WI38 (cell line): ENCODE data around the gene PEMT.
A peak's percentile ranks its signal among the peaks of the same experiment; 100 is the strongest.

Experiments used
- H3K4me3 ChIP-seq: 2 replicates; pipeline ENCODE4 v1.5.1; 2011; ENCODE audit warnings: low read depth, mild to moderate bottlenecking, control low read depth, low read length
- TF ChIP-seq, protein P1 (sequence below): IDR thresholded peaks from 2 replicates; pipeline ENCODE4 v1.5.1; 2012; ENCODE audit warnings: low read depth, mild to moderate bottlenecking, control low read depth, low read length

The PEMT gene

DNA sequence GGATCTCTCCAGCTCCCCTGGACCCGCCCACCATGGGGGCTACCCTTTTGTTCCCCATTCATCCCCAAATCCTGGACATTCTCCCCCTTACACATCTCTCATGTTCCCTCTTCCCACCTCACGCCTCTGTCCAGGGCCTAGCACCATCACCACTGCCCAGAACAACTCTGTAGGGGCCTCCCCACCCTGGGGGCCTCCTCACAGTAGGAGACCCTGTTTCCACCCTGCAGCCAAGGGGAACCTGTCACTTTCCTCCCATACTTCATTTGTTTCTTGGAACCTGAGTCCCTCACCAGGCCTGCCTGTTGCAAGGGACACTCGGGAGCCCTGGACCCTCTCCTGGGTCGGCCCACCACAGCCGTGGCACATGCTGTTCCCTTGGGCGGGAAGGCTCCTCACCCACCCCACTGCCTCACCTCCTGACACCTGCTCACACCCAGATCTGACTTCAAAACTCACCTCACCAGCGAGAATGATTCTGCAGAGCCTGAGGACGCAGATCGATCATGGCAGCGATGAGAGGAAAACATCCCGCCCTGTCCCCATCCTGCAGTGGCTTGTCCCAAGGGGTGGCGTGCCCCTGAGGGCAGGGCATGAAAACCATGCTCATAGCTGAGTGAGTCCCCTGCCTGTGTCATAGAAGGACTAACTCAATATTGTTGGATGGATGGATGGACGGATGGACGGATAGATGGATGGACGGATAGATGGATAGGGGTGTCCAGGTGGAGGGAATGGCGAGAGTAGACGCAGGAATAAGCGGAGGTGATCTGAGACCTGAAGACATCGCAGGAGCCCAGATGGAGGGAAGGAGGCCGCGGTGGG, 88.6 kb downstream of the PEMT start:
- TF ChIP-seq, protein P1, sequence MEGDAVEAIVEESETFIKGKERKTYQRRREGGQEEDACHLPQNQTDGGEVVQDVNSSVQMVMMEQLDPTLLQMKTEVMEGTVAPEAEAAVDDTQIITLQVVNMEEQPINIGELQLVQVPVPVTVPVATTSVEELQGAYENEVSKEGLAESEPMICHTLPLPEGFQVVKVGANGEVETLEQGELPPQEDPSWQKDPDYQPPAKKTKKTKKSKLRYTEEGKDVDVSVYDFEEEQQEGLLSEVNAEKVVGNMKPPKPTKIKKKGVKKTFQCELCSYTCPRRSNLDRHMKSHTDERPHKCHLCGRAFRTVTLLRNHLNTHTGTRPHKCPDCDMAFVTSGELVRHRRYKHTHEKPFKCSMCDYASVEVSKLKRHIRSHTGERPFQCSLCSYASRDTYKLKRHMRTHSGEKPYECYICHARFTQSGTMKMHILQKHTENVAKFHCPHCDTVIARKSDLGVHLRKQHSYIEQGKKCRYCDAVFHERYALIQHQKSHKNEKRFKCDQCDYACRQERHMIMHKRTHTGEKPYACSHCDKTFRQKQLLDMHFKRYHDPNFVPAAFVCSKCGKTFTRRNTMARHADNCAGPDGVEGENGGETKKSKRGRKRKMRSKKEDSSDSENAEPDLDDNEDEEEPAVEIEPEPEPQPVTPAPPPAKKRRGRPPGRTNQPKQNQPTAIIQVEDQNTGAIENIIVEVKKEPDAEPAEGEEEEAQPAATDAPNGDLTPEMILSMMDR = no peak
- H3K4me3 ChIP-seq = no peak overlapping the region

DNA sequence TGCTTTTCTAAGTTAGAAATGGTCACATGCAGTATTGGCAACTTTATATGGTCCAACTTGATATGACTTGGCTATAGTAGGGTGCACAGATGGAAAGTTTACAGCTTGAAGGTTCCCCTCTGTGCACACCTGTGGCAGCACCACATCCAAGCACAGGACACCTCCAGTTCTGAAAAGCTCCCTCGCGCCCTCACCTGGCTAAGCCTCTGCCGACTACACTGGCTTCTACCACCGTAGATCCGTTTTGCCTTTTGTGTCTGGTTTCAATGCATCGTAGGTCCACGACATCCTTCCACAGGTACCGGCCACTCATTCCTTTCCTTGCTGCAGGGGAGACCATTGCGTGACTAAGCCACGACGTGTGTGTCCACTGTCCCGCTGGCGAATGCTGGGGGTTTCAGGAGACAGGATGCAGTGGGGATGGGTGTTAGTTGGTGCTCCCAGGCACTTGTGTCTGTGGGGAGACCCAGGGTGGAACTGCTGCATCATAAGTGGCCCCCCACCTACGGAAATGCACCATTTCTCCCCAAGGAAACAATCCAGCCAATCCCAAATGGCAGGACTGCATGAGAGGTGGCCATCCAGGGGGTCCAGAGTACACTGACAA, 90.4 kb downstream of the PEMT start:
- TF ChIP-seq, protein P1 = no peak
- no peak overlapping the region for H3K4me3 ChIP-seq

DNA sequence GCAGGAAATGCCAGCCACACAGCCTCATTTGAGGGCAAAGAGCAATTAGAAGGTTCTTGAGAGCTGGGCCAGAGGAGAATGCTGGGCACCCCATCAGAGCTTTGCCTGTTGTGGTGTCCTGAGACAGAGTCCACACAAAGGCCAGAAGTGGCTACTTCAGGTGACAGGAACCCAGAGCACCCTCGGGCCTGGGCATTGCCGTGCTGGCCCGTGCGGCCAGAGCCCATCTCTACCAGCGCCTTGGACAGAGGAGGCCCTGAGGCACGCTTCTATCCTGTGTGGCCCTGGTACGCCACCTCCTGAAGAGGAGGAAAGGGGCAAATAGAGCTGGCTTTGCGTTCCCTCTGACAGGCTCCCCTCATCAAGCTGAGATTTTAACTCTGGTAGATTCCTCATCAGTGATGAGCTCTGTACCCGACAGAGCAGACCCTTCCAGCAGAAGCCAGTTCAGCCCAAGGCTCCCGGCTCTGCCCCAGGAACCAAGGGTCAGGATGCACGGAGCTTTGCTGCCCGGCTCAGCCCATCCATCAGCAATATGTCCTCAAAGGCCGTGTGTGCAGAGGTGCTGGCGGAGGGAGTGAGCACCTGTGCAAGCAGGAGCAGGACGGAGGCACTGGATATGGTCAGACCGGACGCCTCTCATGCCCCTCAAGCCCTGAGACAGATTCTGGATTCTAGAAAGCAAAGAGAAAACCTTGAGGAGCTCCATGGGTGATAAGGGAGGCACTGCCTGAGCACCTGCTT, 91.9 kb downstream of the PEMT start:
- H3K4me3 ChIP-seq = no peak overlapping the region
- TF ChIP-seq, protein P1 = no peak

DNA sequence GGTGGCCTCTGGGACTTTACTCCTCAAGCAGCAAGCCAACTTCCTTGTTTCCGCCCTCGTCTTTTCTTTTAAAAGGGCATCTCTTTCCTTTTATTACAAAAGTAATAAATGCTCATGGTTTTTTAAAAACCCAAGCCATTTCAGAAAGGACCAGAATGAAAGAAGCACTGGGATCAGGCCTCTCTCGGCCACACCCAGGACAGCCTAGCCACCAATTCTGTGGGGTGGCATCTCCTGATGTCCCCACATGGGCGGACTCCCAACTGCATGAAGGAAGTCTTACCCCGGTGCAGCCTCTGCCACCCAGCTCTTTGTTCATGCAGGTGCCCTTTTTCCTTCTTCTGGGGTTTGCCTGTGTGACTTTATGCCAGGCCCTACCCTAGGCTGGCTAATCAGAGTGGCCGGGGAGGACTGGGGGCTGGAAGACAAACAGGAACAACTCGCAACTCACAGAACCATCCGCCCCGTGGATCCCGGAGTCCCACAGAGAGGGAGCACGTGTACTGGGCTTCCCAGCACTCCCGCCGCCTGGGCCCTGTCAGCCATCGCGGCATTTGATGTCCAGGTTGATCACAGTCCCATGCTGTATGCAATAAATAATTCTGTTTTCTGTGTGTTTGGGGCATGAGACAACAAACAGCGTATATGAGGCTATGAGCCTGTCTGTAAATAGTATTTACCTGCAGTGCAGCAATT, 92.8 kb downstream of the PEMT start:
- TF ChIP-seq, protein P1 = 0 out of 2 replicates have a peak, but pooled peaks have one; percentile 2
- H3K4me3 ChIP-seq = no peak overlapping the region

DNA sequence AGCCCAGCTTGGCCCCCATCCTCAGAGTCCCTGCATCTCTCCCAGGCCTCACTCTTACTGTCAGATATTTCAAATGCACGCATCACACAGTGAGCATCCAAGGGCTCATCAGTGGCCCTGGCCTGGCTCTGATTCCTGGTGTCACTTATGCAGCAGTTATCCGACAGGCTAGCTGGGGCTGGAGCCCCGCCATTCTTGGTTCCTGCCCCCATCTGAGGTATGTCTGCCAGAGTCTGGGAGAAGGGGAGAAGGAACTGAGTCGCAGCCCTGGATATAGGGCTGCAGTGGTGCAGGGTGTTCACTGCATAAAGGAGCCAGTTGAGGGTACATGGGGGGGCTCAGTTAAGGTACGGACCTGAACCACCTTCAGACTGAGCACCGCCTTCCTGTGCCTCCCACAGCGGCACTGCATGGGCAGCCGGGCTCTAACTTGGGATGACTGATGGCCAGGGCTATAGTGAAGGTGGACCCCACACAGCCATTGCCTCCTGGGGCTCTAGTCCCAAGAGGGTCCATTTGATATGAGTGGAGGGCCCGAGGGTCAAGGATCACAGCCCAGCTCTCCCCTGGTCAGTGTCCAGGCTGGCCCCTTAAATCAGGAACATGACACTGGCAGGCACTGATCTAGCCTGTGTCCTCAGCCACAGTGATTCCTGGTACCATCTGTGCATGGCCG, 93.5 kb downstream of the PEMT start:
- no peak overlapping the region for H3K4me3 ChIP-seq
- TF ChIP-seq, protein P1 = no peak

DNA sequence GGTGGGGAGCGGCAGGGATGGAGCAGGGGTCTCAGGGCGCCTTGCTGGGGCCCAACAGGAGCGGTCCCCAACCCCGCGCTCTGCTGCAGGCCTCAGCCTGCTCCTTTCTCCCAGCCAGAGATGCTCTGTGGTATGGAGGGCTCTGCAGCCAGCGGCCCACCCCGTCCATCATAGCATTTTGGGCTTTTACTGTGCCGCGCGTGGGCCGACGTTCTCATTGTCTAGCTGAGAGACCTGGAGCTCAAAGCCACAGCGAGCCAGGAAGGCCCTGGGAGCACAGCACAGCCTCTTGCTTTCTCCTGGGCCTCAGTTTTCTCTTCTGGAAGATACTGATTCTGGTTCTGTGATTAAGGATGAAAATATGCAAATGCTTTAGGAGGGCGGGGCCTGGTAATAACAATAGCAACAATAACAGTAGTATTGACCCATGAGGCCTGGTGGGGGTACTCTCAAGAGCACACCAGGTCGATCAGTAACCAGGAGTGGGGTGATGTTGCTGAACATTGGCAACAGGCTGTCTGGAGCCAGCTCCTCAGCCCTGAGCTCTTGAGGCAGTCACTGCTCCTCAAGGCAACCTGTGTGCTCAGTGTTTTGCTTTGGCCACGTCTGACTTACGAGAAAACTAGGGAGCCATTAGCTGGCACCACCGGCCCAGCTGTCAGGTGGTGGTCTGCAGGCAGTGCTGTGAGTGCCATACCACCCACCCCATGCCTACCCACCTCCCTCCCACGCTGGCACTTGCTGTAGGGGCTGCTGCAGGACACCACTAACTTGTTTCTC, 94.3 kb downstream of the PEMT start:
- H3K4me3 ChIP-seq = no peak overlapping the region
- TF ChIP-seq, protein P1 = no peak
